ENCODE results near the gene SNX3. TPM values are rescaled to one million over a fixed set of nuclear protein-coding genes. Genes with fewer than 3 reads are reported as not detected.
"Not testable (repeated sequence)": the region's sequence is repeated elsewhere in the genome, so short reads cannot be mapped to it uniquely, and the experiment has no call there.

Gene SNX3
- 75.1 and 78.0 TPM in 2 replicates for total RNA-seq

- H3K4me1 Mint-ChIP-seq = peaks cover 18% of the 10 kb centered on the region
- H3K27me3 Mint-ChIP-seq = peaks cover 9% of the 10 kb centered on the region
- H3K9me3 Mint-ChIP-seq = no peaks in the 10 kb centered on the region
- H3K4me3 Mint-ChIP-seq = peak within 1 kb of the TSS; percentile 86
- peak; percentile 97 for DNase-seq
- intact Hi-C loops (cut with micrococcal nuclease) = loop anchor here (1.0 to 10.0 kb wide), 9 partner anchors 33 to 1234 kb away; partner anchors contain the start of genes CD164, MTRES1, OSTM1 and SESN1
- H3K27ac Mint-ChIP-seq = peak within 1 kb of the TSS; percentile 89
- peaks cover 10% of the 10 kb centered on the region for H3K36me3 Mint-ChIP-seq (ENCODE audit: low read depth)
These were observed at the start of gene SNX3 for GRCh38 chr6:108260809-108261569. Gene SNX3 (minus strand): TSS chr6:108261040. CDS start chr6:108260921, 119 bp downstream.

DNA sequence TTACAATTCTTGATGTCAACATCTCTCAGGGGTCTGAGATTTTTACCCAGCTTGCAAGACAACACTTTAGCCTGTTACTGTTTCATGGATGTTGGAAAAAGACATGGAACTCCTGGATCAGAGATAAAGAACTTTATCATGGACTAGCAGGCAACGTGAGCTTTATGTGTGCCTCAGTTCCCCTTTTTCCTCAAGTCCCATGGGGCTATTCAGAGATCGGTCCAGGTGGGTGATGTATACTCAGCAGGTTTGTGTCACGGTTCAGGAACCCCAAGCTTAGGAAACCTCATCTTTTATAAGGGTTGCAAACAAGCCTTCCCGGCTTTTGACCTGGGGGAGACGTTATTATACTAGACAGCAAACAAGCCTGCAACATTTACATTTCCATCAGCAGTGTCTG is 49.0 kb upstream of the SNX3 start:
- Mint-ChIP-seq H3K36me3 (ENCODE audit: low read depth) (no peaks in the 10 kb centered on the region), H3K27me3 (no peaks in the 10 kb centered on the region), H3K9me3 (no peaks in the 10 kb centered on the region), H3K27ac (no peak overlapping the region), H3K4me3 (no peak overlapping the region), H3K4me1 (peaks cover 3% of the 10 kb centered on the region)
- intact Hi-C loops (cut with micrococcal nuclease) = no loop called here
- DNase-seq = no peak

- H3K27ac Mint-ChIP-seq; H3K9me3 Mint-ChIP-seq; DNase-seq; H3K27me3 Mint-ChIP-seq; H3K36me3 Mint-ChIP-seq (ENCODE audit: low read depth); H3K4me3 Mint-ChIP-seq; intact Hi-C loops (cut with micrococcal nuclease); H3K4me1 Mint-ChIP-seq: not testable (repeated sequence)
These were observed 47.8 kb upstream of the SNX3 start for GRCh38 chr6:108308641-108309040.

- Mint-ChIP-seq H3K4me1 (peaks cover 3% of the 10 kb centered on the region), H3K27me3 (no peaks in the 10 kb centered on the region), H3K36me3 (ENCODE audit: low read depth) (peaks cover 5% of the 10 kb centered on the region), H3K27ac (no peak overlapping the region), H3K4me3 (no peak overlapping the region), H3K9me3 (no peaks in the 10 kb centered on the region)
- intact Hi-C loops (cut with micrococcal nuclease) = no loop called here
- DNase-seq = no peak
These were observed 43.8 kb upstream of the SNX3 start for GRCh38 chr6:108304646-108305045.

- Mint-ChIP-seq H3K4me3 (no peak overlapping the region), H3K36me3 (ENCODE audit: low read depth) (peaks cover 5% of the 10 kb centered on the region), H3K27ac (no peak overlapping the region), H3K27me3 (no peaks in the 10 kb centered on the region), H3K4me1 (peaks cover 10% of the 10 kb centered on the region), H3K9me3 (no peaks in the 10 kb centered on the region)
- intact Hi-C loops (cut with micrococcal nuclease) = no loop called here
- no peak for DNase-seq
These were observed 41.5 kb upstream of the SNX3 start for GRCh38 chr6:108302386-108302785.

- Mint-ChIP-seq H3K27me3 (peaks cover 1% of the 10 kb centered on the region), H3K27ac (peak overlapping the region; percentile 100), H3K36me3 (ENCODE audit: low read depth) (peaks cover 4% of the 10 kb centered on the region), H3K4me3 (peak overlapping the region; percentile 99), H3K4me1 (peaks cover 21% of the 10 kb centered on the region), H3K9me3 (no peaks in the 10 kb centered on the region)
- DNase-seq = no peak
- intact Hi-C loops (cut with micrococcal nuclease) = loop anchor here (1.0 to 5.0 kb wide), 2 partner anchors 152 to 337 kb away; partner anchors contain the start of gene SEC63
These were observed 34.8 kb upstream of the SNX3 start for GRCh38 chr6:108295676-108296075.

DNA sequence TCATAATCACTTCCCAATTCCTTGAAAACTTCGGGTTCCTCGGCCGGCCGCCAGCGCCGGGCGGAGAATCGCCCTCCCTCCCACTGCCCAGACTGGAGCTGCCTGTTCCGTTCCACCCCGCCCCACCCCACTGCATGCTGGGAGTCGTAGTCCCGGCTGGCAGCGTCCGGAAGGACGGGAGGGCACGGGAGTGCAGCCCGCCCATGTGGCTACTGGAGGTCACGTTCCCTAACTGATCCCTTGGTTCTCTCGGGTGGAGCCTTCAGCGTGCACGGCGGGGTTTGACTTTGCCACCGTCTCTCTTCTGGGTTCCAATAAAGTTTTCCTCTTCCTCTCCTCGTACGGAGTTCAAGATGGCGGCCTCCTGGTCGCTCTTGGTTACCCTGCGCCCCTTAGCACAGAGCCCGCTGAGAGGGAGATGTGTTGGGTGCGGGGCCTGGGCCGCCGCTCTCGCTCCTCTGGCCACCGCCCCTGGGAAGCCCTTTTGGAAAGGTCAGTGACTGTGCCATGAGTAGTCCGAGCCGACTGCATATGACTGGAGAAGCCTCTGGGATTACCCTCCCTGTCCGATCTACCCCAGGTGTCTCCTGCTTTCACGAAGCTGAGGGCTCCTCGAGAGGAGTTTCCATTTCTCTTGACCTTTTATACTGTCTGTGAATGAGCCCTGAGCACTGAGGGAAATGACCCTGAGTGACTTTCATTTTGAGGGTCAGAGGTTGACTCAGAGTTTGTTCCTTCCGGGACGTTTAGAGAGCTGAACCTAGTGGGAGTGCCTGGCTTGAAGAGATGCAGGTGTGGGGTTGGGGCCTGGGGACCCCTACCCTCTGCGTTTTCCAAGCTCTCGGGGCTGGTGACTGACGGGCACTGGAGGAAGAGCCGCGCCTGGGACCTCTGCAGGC is 34.1 kb upstream of the SNX3 start, which contains the start of gene AFG1L:
TSS of gene AFG1L (plus strand) at position 328 of the 899 bp plus-strand sequence. CDS start at position 354, 26 bp downstream.
- DNase-seq = peak; percentile 96
- Mint-ChIP-seq H3K9me3 (no peaks in the 10 kb centered on the region), H3K27me3 (peaks cover 1% of the 10 kb centered on the region), H3K27ac (peak within 1 kb of the TSS; percentile 100), H3K4me1 (peaks cover 21% of the 10 kb centered on the region), H3K36me3 (ENCODE audit: low read depth) (peaks cover 4% of the 10 kb centered on the region), H3K4me3 (peak within 1 kb of the TSS; percentile 99)
- intact Hi-C loops (cut with micrococcal nuclease) = loop anchor here (1.0 to 5.0 kb wide), 3 partner anchors 34 to 337 kb away; partner anchors contain the start of genes SEC63 and SNX3

DNA sequence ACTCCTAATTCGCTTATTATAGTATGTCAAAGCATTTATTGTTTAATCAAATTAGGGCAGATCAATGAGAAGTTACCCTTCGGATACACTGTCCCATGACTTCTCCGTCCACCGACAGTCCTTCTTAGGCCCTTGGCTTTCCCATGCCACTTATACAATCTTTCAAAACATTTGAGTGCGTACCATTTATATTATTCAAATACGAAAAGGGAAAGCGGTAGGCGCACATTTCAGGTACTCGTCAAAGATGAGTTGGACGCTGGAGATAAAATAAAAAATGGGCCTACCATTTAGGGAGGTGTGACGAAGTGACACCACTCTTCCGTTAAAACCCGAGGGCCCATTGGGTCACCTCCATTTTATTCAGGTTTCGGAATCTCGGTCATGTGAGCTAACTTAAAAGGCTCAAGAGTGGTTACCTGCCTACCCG is 33.5 kb upstream of the SNX3 start:
- Mint-ChIP-seq H3K36me3 (ENCODE audit: low read depth) (peaks cover 4% of the 10 kb centered on the region), H3K4me1 (peaks cover 18% of the 10 kb centered on the region), H3K27me3 (peaks cover 1% of the 10 kb centered on the region), H3K9me3 (no peaks in the 10 kb centered on the region), H3K4me3 (peak overlapping the region; percentile 99), H3K27ac (peak overlapping the region; percentile 100)
- no peak for DNase-seq
- intact Hi-C loops (cut with micrococcal nuclease) = loop anchor here (1.0 kb wide), 1 partner anchor 33 kb away; the partner anchor contains the start of gene SNX3

GRCh38 chr6:108293527-108294296 is 32.9 kb upstream of the SNX3 start:
- Mint-ChIP-seq H3K27ac (peak overlapping the region; percentile 100), H3K4me1 (peaks cover 19% of the 10 kb centered on the region), H3K36me3 (ENCODE audit: low read depth) (peaks cover 4% of the 10 kb centered on the region), H3K4me3 (peak overlapping the region; percentile 99), H3K9me3 (no peaks in the 10 kb centered on the region), H3K27me3 (peaks cover 1% of the 10 kb centered on the region)
- intact Hi-C loops (cut with micrococcal nuclease) = loop anchor here (1.0 kb wide), 1 partner anchor 32 kb away; the partner anchor contains the start of gene SNX3
- no peak for DNase-seq

GRCh38 chr6:108292561-108292960 is 31.7 kb upstream of the SNX3 start:
- H3K4me3 Mint-ChIP-seq; H3K27ac Mint-ChIP-seq; intact Hi-C loops (cut with micrococcal nuclease); H3K9me3 Mint-ChIP-seq; H3K36me3 Mint-ChIP-seq (ENCODE audit: low read depth); H3K27me3 Mint-ChIP-seq; DNase-seq: not testable (repeated sequence)
- H3K4me1 Mint-ChIP-seq = peaks cover 23% of the 10 kb centered on the region

- Mint-ChIP-seq H3K4me3 (no peak overlapping the region), H3K9me3 (no peaks in the 10 kb centered on the region), H3K36me3 (ENCODE audit: low read depth) (peaks cover 4% of the 10 kb centered on the region), H3K4me1 (peaks cover 33% of the 10 kb centered on the region), H3K27ac (no peak overlapping the region), H3K27me3 (peaks cover 1% of the 10 kb centered on the region)
- intact Hi-C loops (cut with micrococcal nuclease) = no loop called here
- DNase-seq = no peak
These were observed 30.3 kb upstream of the SNX3 start for GRCh38 chr6:108291091-108291490.

GRCh38 chr6:108288742-108289141 is 27.9 kb upstream of the SNX3 start:
- no peak for DNase-seq
- no peak overlapping the region for H3K27ac Mint-ChIP-seq

DNA sequence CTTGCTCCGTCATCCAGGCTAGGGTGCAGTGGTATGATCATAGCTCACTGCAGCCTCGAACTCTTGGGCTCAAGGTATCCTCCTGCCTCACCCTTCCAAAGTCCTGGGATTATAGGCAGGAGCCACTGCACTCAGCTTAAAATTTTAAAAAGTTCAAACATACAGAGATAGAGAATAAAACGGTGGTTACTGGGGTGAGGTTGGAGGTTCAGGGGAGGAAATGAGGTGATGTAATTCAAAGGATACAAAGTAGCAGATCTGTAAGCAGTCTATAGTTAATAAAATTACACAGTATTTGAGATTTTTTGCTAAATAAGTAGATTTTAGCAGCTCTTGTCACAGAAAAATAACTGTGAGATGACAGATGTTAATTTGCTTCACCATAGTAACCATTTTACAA is 26.5 kb upstream of the SNX3 start:
- no peak overlapping the region for H3K4me3 Mint-ChIP-seq
- DNase-seq = no peak
- H3K36me3 Mint-ChIP-seq (ENCODE audit: low read depth) = no peaks in the 10 kb centered on the region
- H3K27me3 Mint-ChIP-seq = peaks cover 5% of the 10 kb centered on the region
- no peak overlapping the region for H3K27ac Mint-ChIP-seq
- H3K9me3 Mint-ChIP-seq = no peaks in the 10 kb centered on the region
- peaks cover 23% of the 10 kb centered on the region for H3K4me1 Mint-ChIP-seq
- intact Hi-C loops (cut with micrococcal nuclease) = no loop called here

More at GRCh38 chr6:108288742-108289141, 27.9 kb upstream of the SNX3 start:
- Mint-ChIP-seq H3K36me3 (ENCODE audit: low read depth) (no peaks in the 10 kb centered on the region), H3K9me3 (no peaks in the 10 kb centered on the region), H3K4me3 (no peak overlapping the region), H3K4me1 (peaks cover 23% of the 10 kb centered on the region), H3K27me3 (peaks cover 3% of the 10 kb centered on the region)
- intact Hi-C loops (cut with micrococcal nuclease) = no loop called here
